ENCODE measurements around the gene AHSA1.

The AHSA1 gene

DNA sequence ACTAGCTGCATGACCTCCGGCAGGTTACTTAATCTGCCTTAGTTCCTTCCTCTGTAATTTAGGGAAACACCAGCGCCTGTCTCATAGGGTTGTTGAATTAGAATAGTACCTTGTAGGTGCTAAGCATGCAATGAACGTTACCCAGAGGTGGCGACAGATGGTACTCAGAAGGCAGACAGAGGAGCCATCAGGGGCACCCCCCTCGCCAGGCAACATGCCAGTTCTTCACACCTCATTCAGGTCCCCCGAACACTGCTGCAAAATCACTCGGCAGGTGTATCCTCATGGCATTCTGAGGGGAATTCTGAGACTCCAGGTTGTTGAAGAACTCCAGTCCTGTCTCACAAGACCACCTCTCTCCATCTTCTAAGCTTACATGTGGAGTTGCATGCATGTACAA, 30.7 kb downstream of the AHSA1 start:
- CTCF ChIA-PET = no interaction called here
- TF ChIP-seq ELF4 (IDR thresholded peaks at IDR 0.05) (no peak), BHLHE40 (IDR thresholded peaks at IDR 0.05; ENCODE audit: borderline replicate concordance) (no peak), L3MBTL2 (conservative IDR thresholded peaks at IDR 0.05) (no peak), CTBP1 (IDR thresholded peaks at IDR 0.05; ENCODE audit: borderline replicate concordance) (no peak)
- no peak for DNase-seq (ENCODE audit: extremely low spot score)
- POLR2A ChIA-PET = interaction anchor here (1.6 kb wide), 1 partner anchor 29 kb away, joined by 5 read pairs; no protein-coding TSS in a partner anchor

DNA sequence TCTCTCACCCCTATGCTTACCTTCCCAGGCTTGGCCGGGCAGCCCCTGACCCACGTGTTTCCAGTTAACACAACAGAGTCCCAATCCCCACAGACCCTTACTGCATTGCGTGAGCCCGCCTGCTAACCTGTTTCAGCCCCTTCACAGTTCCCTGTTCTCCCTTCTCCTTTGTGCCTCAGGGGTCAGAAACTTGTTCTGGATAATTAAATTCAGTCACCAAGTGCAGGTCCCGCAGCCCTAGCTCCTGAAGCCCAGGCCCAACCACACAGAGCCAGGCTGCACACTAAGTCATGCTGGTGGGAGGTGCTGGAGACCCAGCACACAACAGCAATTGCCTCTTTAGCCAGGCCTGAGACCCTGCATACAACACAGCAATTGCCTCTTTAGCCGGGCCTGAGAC, 31.1 kb downstream of the AHSA1 start:
- POLR2A ChIA-PET = interaction anchor here (1.6 kb wide), 1 partner anchor 30 kb away, joined by 5 read pairs; no protein-coding TSS in a partner anchor
- DNase-seq (ENCODE audit: extremely low spot score) = no peak
- CTCF ChIA-PET = interaction anchor here (1.0 kb wide), 1 partner anchor 31 kb away, joined by 3 read pairs; no protein-coding TSS in a partner anchor
- no peak for TF ChIP-seq SUZ12 (IDR thresholded peaks at IDR 0.05)

DNA sequence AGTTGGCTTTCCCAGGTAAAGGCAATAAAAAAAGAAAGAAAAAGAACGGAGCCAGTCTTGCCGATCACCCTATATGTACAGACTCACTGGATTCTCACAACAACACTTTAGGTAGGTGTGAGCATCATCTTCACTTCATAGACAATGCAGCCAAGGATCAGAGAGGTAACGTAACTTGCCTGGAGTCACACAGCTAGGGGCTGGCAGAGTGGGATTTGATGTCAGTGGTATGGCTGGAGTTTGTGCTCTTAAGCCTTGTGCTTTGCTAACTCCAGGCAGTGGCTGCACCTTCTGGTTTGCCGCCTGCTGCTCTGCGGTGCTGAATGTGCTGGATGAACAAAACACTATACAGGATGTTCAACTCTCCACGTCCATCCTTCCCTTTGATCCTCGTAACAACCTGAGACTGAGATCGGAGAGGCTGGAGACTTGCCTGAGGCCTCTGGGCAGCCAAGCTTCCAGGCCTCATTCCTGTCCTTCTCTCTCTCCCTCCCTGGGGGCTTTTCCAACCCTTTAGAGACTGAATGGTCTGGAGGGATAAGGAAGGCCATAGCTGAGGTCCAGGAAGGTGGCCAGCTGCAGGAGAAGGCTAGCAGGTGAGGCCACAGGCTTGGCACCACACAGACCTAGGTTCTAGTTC, 32.6 kb downstream of the AHSA1 start:
- DNase-seq (ENCODE audit: extremely low spot score) = no peak
- ChIA-PET CTCF (no interaction called here), POLR2A (interaction anchor here (0.7 kb wide), 1 partner anchor 413 kb away, joined by 4 read pairs; no protein-coding TSS in a partner anchor)
- TF ChIP-seq ARNT (IDR thresholded peaks at IDR 0.05) (no peak), FOXA1 (IDR thresholded peaks at IDR 0.05) (no peak), SP1 (IDR thresholded peaks at IDR 0.05) (no peak), TARDBP (IDR thresholded peaks at IDR 0.05) (no peak), LEF1 (IDR thresholded peaks at IDR 0.05; ENCODE audit: borderline replicate concordance) (no peak), ZNF384 (IDR thresholded peaks at IDR 0.05) (no peak), BHLHE40 (IDR thresholded peaks at IDR 0.05; ENCODE audit: borderline replicate concordance) (no peak), ELF4 (IDR thresholded peaks at IDR 0.05) (no peak), SUZ12 (IDR thresholded peaks at IDR 0.05) (no peak), FOXK2 (IDR thresholded peaks at IDR 0.05) (no peak), FOXM1 (IDR thresholded peaks at IDR 0.05; ENCODE audit: borderline replicate concordance) (no peak), CTBP1 (IDR thresholded peaks at IDR 0.05; ENCODE audit: borderline replicate concordance) (no peak), HDGF (IDR thresholded peaks at IDR 0.05; ENCODE audit: borderline replicate concordance) (no peak), L3MBTL2 (conservative IDR thresholded peaks at IDR 0.05) (no peak), NFRKB (IDR thresholded peaks at IDR 0.05) (no peak)
- TF ChIP-seq, protein P1, sequence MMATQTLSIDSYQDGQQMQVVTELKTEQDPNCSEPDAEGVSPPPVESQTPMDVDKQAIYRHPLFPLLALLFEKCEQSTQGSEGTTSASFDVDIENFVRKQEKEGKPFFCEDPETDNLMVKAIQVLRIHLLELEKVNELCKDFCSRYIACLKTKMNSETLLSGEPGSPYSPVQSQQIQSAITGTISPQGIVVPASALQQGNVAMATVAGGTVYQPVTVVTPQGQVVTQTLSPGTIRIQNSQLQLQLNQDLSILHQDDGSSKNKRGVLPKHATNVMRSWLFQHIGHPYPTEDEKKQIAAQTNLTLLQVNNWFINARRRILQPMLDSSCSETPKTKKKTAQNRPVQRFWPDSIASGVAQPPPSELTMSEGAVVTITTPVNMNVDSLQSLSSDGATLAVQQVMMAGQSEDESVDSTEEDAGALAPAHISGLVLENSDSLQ (IDR thresholded peaks at IDR 0.05) = no peak

DNA sequence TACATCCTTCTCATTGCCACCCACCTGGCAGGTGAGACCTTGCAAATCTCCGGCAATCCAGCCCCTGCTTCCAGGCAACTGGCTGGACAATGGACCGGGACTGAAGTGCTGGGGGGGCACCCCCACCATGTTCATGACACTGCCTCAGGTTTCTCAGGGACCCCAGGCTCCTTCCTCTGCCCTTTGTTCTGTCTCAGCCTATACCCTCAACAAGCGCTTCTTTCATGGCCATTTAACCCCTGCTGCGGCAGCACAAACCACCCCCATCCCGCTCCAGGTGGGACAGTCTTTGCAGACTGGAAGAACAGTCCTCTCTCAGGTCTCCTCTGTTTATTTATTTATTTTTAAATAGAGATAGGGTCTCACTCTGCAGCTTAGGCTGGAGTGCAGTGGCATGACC, 33.2 kb downstream of the AHSA1 start:
- DNase-seq (ENCODE audit: extremely low spot score) = no peak
- ChIA-PET CTCF (no interaction called here), POLR2A (interaction anchor here (0.7 kb wide), 1 partner anchor 412 kb away, joined by 4 read pairs; no protein-coding TSS in a partner anchor)
- TF ChIP-seq SUZ12 (IDR thresholded peaks at IDR 0.05) = no peak
- TF ChIP-seq, protein P1 (IDR thresholded peaks at IDR 0.05) = no peak
- no peak for TF ChIP-seq TARDBP (IDR thresholded peaks at IDR 0.05)
- no peak for TF ChIP-seq FOXK2 (IDR thresholded peaks at IDR 0.05)
- TF ChIP-seq FOXM1 (IDR thresholded peaks at IDR 0.05; ENCODE audit: borderline replicate concordance) = no peak
- TF ChIP-seq ZNF384 (IDR thresholded peaks at IDR 0.05) = no peak
- TF ChIP-seq ELF4 (IDR thresholded peaks at IDR 0.05) = no peak
- TF ChIP-seq BHLHE40 (IDR thresholded peaks at IDR 0.05; ENCODE audit: borderline replicate concordance) = no peak
- no peak for TF ChIP-seq FOXA1 (IDR thresholded peaks at IDR 0.05)
- TF ChIP-seq L3MBTL2 (conservative IDR thresholded peaks at IDR 0.05) = no peak
- no peak for TF ChIP-seq CTBP1 (IDR thresholded peaks at IDR 0.05; ENCODE audit: borderline replicate concordance)
- TF ChIP-seq SP1 (IDR thresholded peaks at IDR 0.05) = no peak
- no peak for TF ChIP-seq ARNT (IDR thresholded peaks at IDR 0.05)
- no peak for TF ChIP-seq NFRKB (IDR thresholded peaks at IDR 0.05)
- TF ChIP-seq LEF1 (IDR thresholded peaks at IDR 0.05; ENCODE audit: borderline replicate concordance) = no peak
- no peak for TF ChIP-seq HDGF (IDR thresholded peaks at IDR 0.05; ENCODE audit: borderline replicate concordance)

DNA sequence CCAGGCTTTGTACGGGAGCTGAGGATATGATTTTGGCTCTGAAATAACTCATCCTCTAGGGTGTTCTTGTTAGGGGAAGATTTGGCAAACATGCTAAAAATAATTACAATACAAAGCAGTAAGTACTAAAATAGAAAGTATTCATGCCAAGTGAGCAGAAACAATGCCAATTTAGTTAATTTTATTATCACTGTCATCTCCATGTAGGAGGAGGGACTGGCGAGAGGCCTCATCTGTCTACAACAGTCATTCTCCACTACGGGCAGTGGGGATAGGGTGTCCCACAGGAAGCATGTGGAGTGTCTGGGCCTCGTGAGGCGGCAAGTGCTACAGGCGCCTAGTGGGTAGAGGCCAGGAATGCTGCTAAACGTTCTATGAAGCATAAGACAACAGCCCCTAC, 37.4 kb downstream of the AHSA1 start:
- no peak for DNase-seq (ENCODE audit: extremely low spot score)
- TF ChIP-seq, protein P1 (IDR thresholded peaks at IDR 0.05) = no peak
- no peak for TF ChIP-seq FOXA1 (IDR thresholded peaks at IDR 0.05)
- no peak for TF ChIP-seq CTBP1 (IDR thresholded peaks at IDR 0.05; ENCODE audit: borderline replicate concordance)
- CTCF ChIA-PET = no interaction called here
- POLR2A ChIA-PET = no interaction called here

DNA sequence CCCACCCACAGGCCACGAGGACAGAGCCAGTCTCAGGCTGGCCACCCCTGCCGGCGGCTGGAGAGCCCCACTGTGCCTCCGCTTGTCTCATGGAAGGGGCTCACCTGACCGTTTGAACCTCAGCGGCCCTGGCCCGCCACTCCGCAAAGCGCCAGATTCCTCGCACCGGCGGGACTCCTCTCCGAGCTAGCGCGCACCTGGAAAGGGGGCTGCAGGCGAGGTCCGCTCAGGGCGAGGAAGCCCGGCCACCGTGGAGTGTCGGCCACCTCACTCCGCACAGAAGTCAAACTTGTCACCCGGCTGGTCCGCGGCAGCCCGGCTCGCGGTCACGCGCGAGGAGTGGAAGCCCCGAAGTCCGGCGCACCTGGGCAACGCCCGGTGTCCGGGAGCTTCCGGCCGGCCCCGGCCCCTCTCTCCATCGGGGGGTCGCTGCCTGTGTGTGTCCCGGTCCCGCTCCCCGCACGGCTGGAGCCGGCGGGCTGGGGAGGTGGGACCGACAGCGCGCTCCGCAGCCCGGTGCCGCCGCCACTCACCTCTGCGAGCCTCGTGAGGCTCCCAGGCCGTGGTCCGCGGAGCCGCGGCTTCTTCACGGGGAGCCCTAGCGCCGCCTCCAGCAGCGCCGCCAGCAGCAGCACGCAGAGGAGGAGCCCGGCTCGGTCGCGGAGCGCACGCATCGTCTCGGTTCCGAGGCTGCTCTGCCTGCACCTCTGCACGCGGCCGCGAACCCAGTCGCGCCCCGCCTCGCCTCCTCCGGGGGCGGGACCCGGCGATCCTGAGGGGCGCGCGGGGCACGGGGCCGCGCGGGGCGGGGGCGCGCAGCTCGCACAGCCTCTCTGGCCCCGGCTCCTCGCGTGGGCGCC, 40.5 kb downstream of the AHSA1 start, which contains the start of gene ISM2:
Gene ISM2 (minus strand): TSS at position 697 of the 860 bp plus-strand sequence. CDS start 23 bp downstream, at position 674.
- TF ChIP-seq L3MBTL2 (conservative IDR thresholded peaks at IDR 0.05) (peak; percentile 65), SUZ12 (IDR thresholded peaks at IDR 0.05) (no peak)
- DNase-seq (ENCODE audit: extremely low spot score) = peak; percentile 71
- ChIA-PET POLR2A (no interaction called here), CTCF (no interaction called here)
